HCT116 (cell line): ENCODE data around the gene NOC4L. TPM values are rescaled to one million over a fixed set of nuclear protein-coding genes. Genes with fewer than 3 reads are reported as not detected.

Source experiments
- ATAC-seq: fragments of 200-7000 bp; cut with Tn5 transposase; 2 replicates; pipeline ENCODE4 v1.9.1; 2020; ENCODE audit warnings: mild to moderate bottlenecking, moderate library complexity
- BruUV-seq: library from RNA; stranded (reverse); fragments of 400-500 nt; replicated peaks from 2 replicates; lab custom pipeline; 2021; lab: Mats Ljungman, UMichigan
- CTCF ChIA-PET: fragments of 300-600 bp; sonication (Branson Sonifier 250); formaldehyde crosslinking; loops from one replicate; lab custom pipeline; 2021; ENCODE audit warnings: antibody characterized with exemption; lab: Charles Lee
- POLR2A ChIA-PET: fragments of 300-600, 350-600 bp; sonication (Branson Sonifier 250); formaldehyde crosslinking; loops from one replicate; lab custom pipeline; 2021; ENCODE audit warnings: antibody characterized with exemption; lab: Charles Lee
- RAD21 ChIA-PET, 2 experiments: fragments of 300-600 bp; sonication (Branson Sonifier 250); formaldehyde crosslinking; loops; one replicate each; lab custom pipeline; 2023; ENCODE audit warnings: low total read pairs in 2 of 2; ENCODE audit not compliant: uncharacterized antibody in 2 of 2, unreplicated experiment in 2 of 2, low non-redundant PET in 1 of 2; lab: Charles Lee
- DNase-seq: peaks from one replicate; pipeline ENCODE4 v3.0.0-alpha.2; 2010; ENCODE audit warnings: low read depth, low spot score
- H2AFZ ChIP-seq: fragments of 200-600 bp; shearing (Covaris generic), sonication (generic); 2 replicates; pipeline ENCODE4 v1.6.1; 2017; ENCODE audit warnings: low read depth, mixed run types, mixed read lengths, antibody characterized with exemption, low read length; ENCODE audit not compliant: poor library complexity, severe bottlenecking
- H3K27ac ChIP-seq: 2 replicates; pipeline ENCODE4 v1.5.1; 2012; ENCODE audit warnings: low read depth, low read length
- H3K27me3 ChIP-seq: fragments of 200-600 bp; sonication (generic); 2 replicates; pipeline ENCODE4 v1.6.1; 2016; ENCODE audit warnings: mixed run types, low read length, mixed read lengths; ENCODE audit not compliant: insufficient read depth
- H3K36me3 ChIP-seq, 2 experiments: fragments of 200-500 bp in 1 of 2; fragments of 200-600 bp in 1 of 2; sonication (Bioruptor generic) in 1 of 2; sonication (generic) in 1 of 2; 2 replicates each; pipeline versions ENCODE4 v1.5.1 to v1.6.1; 2014 to 2016; ENCODE audit warnings: low read length in 2 of 2, inconsistent platforms in 1 of 2, mixed read lengths in 1 of 2, mixed run types in 1 of 2; ENCODE audit not compliant: insufficient read depth in 2 of 2, control insufficient read depth in 1 of 2
- H3K4me1 ChIP-seq, 2 experiments: fragments of 200-600 bp in 1 of 2; sonication (generic) in 1 of 2; 2 replicates each; pipeline versions ENCODE4 v1.5.1 to v1.6.1; 2012 to 2017; ENCODE audit warnings: low read length in 2 of 2, inconsistent platforms in 1 of 2, mild to moderate bottlenecking in 1 of 2, mixed read lengths in 1 of 2, mixed run types in 1 of 2, moderate library complexity in 1 of 2; ENCODE audit not compliant: insufficient read depth in 2 of 2, control insufficient read depth in 1 of 2
- H3K4me2 ChIP-seq: fragments of 200-600 bp; sonication (generic); 2 replicates; pipeline ENCODE4 v1.6.1; 2017; ENCODE audit warnings: mixed run types, low read length, mixed read lengths
- H3K4me3 ChIP-seq, 2 experiments: fragments of 200-600 bp in 1 of 2; sonication (generic) in 1 of 2; replicated peaks in 1 of 2; 2 replicates each; pipeline ENCODE4 v1.5.1; 2011 to 2016; ENCODE audit warnings: low read length in 2 of 2, control low read depth in 1 of 2, low read depth in 1 of 2, mild to moderate bottlenecking in 1 of 2, mixed read lengths in 1 of 2, mixed run types in 1 of 2
- H3K79me2 ChIP-seq: fragments of 200-600 bp; sonication (generic); 2 replicates; pipeline ENCODE4 v1.6.1; 2017; ENCODE audit warnings: mild to moderate bottlenecking, mixed run types, low read length, moderate library complexity, mixed read lengths; ENCODE audit not compliant: insufficient read depth
- H3K9ac ChIP-seq: fragments of 200-600 bp; sonication (generic); 2 replicates; pipeline ENCODE4 v1.6.1; 2016; ENCODE audit warnings: low read length, mixed read lengths
- H3K9me2 ChIP-seq: fragments of 200-600 bp; sonication (generic), shearing (Covaris generic); 2 replicates; pipeline ENCODE4 v1.6.1; 2017; ENCODE audit warnings: mixed run types, mild to moderate bottlenecking, moderate library complexity; ENCODE audit not compliant: insufficient read depth
- H3K9me3 ChIP-seq, 2 experiments: fragments of 200-500 bp in 1 of 2; fragments of 200-600 bp in 1 of 2; sonication (Bioruptor generic) in 1 of 2; sonication (generic) in 1 of 2; 2 replicates each; pipeline ENCODE4 v1.6.1; 2014 to 2017; ENCODE audit warnings: low read length in 2 of 2, mixed read lengths in 2 of 2, inconsistent platforms in 1 of 2, low read depth in 1 of 2, mild to moderate bottlenecking in 1 of 2, mixed run types in 1 of 2, moderate library complexity in 1 of 2; ENCODE audit not compliant: control insufficient read depth in 1 of 2, insufficient read depth in 1 of 2
- H4K20me1 ChIP-seq: fragments of 200-600 bp; sonication (generic), shearing (Covaris generic); 2 replicates; pipeline ENCODE4 v1.6.1; 2017; ENCODE audit warnings: mixed run types, mild to moderate bottlenecking, moderate library complexity; ENCODE audit not compliant: insufficient read depth
- CBX3 ChIP-seq: IDR thresholded peaks from 2 replicates; pipeline ENCODE4 v1.6.1; 2012; ENCODE audit warnings: low read depth
- EGR1 ChIP-seq: IDR thresholded peaks from 2 replicates; pipeline ENCODE4 v1.6.1; 2012; ENCODE audit warnings: low read depth
- EZH2 ChIP-seq: fragments of 200-600 bp; sonication (generic); IDR thresholded peaks from 2 replicates; pipeline ENCODE4 v1.6.1; 2017; ENCODE audit warnings: antibody characterized with exemption, mixed run types
- EZH2phosphoT487 ChIP-seq: fragments of 200-600 bp; IDR thresholded peaks from 2 replicates; pipeline ENCODE4 v1.6.1; 2018; ENCODE audit warnings: antibody characterized with exemption, borderline replicate concordance
- FOSL1 ChIP-seq: IDR thresholded peaks from 2 replicates; pipeline ENCODE4 v1.6.1; 2012; ENCODE audit warnings: low read depth
- JUND ChIP-seq: IDR thresholded peaks from 2 replicates; pipeline ENCODE4 v1.6.1; 2012
- POLR2A ChIP-seq: IDR thresholded peaks from 2 replicates; pipeline ENCODE4 v1.7.0; 2011; ENCODE audit warnings: borderline replicate concordance; ENCODE audit not compliant: insufficient read depth, insufficient read length; ENCODE audit errors: extremely low read depth
- RAD21 ChIP-seq: IDR thresholded peaks from 2 replicates; pipeline ENCODE4 v1.6.1; 2012; ENCODE audit warnings: low read depth, mild to moderate bottlenecking
- SP1 ChIP-seq: IDR thresholded peaks from 2 replicates; pipeline ENCODE4 v1.6.1; 2012; ENCODE audit warnings: low read depth
- SRF ChIP-seq: IDR thresholded peaks from 2 replicates; pipeline ENCODE4 v1.6.1; 2012; ENCODE audit warnings: low read depth
- TCF7L2 ChIP-seq: IDR thresholded peaks from 2 replicates; pipeline ENCODE4 v1.7.0; 2011; ENCODE audit warnings: borderline replicate concordance, inconsistent platforms; ENCODE audit not compliant: insufficient read depth, insufficient read length; ENCODE audit errors: extremely low read depth
- YY1 ChIP-seq: IDR thresholded peaks from 2 replicates; pipeline ENCODE4 v1.6.1; 2011; ENCODE audit warnings: low read length, low read depth, moderate library complexity, mild to moderate bottlenecking; ENCODE audit not compliant: insufficient replicate concordance; ENCODE audit errors: extremely low read depth
- ZFX ChIP-seq: fragments of 450-650 bp; IDR thresholded peaks from 2 replicates; pipeline ENCODE4 v1.6.1; 2017
- ZNF274 ChIP-seq: fragments of 200-500 bp; sonication (Bioruptor generic); IDR thresholded peaks from 2 replicates; pipeline ENCODE4 v1.6.1; 2014; ENCODE audit warnings: mild to moderate bottlenecking, low read depth, low read length, inconsistent platforms
- intact Hi-C: fragments of 100-400 bp; cut with micrococcal nuclease; formaldehyde crosslinking; loops from 2 replicates; pipeline ENCODE4 v1.10.0; 2022
- total RNA-seq: library from RNA; stranded (reverse); gene quantifications from one replicate; pipeline ENCODE4 v1.2.1, GENCODE V29; 2021; ENCODE audit not compliant: unreplicated experiment
- TF ChIP-seq, protein P1 (sequence below): IDR thresholded peaks from 2 replicates; pipeline ENCODE4 v1.6.1; 2012; ENCODE audit warnings: low read depth
- TF ChIP-seq, protein P2 (sequence below), 3 experiments: fragments of 200-600 bp in 1 of 3; sonication (generic) in 1 of 3; IDR thresholded peaks in 2 of 3; conservative IDR thresholded peaks in 1 of 3; 2 replicates each; pipeline ENCODE4 v1.5.1; 2012 to 2017; ENCODE audit warnings: low read depth in 2 of 3, low read length in 2 of 3, antibody characterized with exemption in 1 of 3, borderline replicate concordance in 1 of 3, control low read depth in 1 of 3, mild to moderate bottlenecking in 1 of 3, mixed read lengths in 1 of 3, mixed run types in 1 of 3, moderate library complexity in 1 of 3; ENCODE audit not compliant: insufficient read depth in 1 of 3
- TF ChIP-seq, protein P3 (sequence below): IDR thresholded peaks from 2 replicates; pipeline ENCODE4 v1.6.1; 2012
- TF ChIP-seq, protein P4 (sequence below): IDR thresholded peaks from 2 replicates; pipeline ENCODE4 v1.6.1; 2012

NOC4L gene
- total RNA-seq, 1 experiment from 2014 or later: 47.6 TPM

DNA sequence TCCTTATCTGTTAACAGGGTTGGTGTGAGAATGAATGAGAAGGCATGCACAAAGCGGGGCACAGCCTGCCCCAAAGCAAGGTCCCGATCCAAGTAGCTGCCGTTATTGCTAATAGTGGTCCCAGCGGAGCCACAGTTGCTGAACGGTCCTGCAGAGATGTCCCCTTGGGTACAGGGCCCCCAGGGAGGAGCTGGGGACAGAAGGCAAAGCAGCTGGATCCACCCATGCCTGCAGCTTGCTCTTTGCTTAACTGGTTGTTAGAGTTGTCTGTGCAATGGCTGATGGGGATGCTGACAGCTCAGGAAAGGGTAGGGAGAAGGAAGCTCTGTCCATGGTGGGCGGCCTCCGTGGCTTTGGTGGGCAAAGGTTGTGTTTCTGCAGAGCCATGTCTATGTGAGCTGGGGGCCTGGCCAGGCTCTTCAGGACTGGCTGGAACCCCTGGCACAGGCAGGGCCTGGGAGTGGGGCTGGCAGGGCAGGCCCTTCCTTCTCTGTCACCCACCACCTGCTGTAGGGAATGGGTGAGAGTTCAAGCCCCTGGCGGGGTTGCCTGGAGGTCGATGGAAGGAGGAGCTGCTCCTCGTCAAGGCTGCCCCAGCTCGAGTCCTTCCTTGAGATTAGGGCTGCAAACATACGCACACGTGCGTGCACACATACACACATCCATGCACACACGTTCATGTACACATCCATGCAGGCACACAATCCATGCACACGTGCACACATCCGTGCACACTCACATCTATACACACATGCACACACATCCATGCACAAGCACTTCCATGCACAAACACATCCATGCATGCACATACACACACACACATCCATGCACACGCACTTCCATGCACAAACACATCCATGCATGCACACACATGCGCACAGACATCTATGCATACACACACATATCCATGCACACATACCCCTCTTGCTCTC is 35.4 kb downstream of the NOC4L start (continued):
- TF ChIP-seq TCF7L2: no peak
- TF ChIP-seq, all 23 proteins: peak for 0

DNA sequence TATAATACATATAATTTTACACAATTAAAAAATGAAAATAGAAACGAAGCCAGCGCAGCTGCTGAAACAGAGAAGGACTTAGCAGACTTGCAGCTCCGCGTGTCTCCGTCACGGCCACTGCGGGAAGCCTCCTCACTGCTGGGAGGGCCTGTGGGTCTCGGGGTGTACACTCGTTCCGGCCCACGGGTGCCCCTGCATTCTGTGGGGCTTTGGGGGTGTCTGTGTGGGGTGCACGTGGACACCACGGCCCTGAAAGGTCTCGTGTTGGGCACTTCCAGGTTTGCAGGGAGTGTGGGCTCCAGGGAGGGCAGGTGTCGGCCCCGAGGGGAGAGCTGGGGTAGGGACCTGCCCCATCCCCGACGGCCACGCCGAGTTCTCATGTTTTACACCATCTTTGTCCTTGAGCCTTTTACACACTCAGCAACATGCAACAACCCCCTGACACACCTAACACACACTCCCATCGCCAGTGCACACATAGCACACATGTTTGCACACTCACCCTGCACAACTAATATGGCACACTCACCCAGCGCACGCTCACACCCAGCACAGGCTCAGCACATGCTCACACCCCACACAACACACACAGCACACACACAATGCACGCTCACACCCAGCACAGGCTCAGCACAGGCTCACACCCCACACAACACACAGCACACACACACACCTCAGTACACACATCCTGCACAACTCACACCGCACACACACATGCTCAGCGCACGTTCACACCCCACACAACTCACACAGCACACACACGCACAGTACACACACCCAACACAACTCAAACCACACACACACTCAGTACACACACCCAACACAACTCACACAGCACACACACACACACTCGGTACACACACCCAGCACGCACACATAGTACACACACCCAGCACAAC is 36.6 kb downstream of the NOC4L start:
- no TSS peak for BruUV-seq
- no peak overlapping the region for H3K27ac ChIP-seq
- no peak overlapping the region for H3K4me3 ChIP-seq
- TF ChIP-seq FOSL1 (no peak), RAD21 (no peak), POLR2A (no peak), SRF (no peak), EZH2phosphoT487 (no peak), EGR1 (no peak), ZNF274 (no peak), CBX3 (no peak), EZH2 (no peak), TCF7L2 (no peak), SP1 (no peak), JUND (no peak), YY1 (no peak), ZFX (no peak)
- TF ChIP-seq, protein P1, sequence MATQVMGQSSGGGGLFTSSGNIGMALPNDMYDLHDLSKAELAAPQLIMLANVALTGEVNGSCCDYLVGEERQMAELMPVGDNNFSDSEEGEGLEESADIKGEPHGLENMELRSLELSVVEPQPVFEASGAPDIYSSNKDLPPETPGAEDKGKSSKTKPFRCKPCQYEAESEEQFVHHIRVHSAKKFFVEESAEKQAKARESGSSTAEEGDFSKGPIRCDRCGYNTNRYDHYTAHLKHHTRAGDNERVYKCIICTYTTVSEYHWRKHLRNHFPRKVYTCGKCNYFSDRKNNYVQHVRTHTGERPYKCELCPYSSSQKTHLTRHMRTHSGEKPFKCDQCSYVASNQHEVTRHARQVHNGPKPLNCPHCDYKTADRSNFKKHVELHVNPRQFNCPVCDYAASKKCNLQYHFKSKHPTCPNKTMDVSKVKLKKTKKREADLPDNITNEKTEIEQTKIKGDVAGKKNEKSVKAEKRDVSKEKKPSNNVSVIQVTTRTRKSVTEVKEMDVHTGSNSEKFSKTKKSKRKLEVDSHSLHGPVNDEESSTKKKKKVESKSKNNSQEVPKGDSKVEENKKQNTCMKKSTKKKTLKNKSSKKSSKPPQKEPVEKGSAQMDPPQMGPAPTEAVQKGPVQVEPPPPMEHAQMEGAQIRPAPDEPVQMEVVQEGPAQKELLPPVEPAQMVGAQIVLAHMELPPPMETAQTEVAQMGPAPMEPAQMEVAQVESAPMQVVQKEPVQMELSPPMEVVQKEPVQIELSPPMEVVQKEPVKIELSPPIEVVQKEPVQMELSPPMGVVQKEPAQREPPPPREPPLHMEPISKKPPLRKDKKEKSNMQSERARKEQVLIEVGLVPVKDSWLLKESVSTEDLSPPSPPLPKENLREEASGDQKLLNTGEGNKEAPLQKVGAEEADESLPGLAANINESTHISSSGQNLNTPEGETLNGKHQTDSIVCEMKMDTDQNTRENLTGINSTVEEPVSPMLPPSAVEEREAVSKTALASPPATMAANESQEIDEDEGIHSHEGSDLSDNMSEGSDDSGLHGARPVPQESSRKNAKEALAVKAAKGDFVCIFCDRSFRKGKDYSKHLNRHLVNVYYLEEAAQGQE: no peak
- TF ChIP-seq, protein P2, sequence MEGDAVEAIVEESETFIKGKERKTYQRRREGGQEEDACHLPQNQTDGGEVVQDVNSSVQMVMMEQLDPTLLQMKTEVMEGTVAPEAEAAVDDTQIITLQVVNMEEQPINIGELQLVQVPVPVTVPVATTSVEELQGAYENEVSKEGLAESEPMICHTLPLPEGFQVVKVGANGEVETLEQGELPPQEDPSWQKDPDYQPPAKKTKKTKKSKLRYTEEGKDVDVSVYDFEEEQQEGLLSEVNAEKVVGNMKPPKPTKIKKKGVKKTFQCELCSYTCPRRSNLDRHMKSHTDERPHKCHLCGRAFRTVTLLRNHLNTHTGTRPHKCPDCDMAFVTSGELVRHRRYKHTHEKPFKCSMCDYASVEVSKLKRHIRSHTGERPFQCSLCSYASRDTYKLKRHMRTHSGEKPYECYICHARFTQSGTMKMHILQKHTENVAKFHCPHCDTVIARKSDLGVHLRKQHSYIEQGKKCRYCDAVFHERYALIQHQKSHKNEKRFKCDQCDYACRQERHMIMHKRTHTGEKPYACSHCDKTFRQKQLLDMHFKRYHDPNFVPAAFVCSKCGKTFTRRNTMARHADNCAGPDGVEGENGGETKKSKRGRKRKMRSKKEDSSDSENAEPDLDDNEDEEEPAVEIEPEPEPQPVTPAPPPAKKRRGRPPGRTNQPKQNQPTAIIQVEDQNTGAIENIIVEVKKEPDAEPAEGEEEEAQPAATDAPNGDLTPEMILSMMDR (IDR thresholded peaks at IDR 0.05 in 2 of 3, conservative IDR thresholded peaks at IDR 0.05 in 1 of 3; ENCODE audit: borderline replicate concordance in 1 of 3, insufficient read depth in 1 of 3, low read depth in 2 of 3, low read length in 2 of 3): no peak
- TF ChIP-seq, protein P3, sequence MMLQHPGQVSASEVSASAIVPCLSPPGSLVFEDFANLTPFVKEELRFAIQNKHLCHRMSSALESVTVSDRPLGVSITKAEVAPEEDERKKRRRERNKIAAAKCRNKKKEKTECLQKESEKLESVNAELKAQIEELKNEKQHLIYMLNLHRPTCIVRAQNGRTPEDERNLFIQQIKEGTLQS: no peak
- TF ChIP-seq, protein P4, sequence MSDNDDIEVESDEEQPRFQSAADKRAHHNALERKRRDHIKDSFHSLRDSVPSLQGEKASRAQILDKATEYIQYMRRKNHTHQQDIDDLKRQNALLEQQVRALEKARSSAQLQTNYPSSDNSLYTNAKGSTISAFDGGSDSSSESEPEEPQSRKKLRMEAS: no peak

More for the DNA sequence above, 36.6 kb downstream of the NOC4L start:
- H3K9me3 ChIP-seq: no peaks in the 10 kb centered on the region
- no peaks in the 10 kb centered on the region for H3K4me1 ChIP-seq
- H3K4me2 ChIP-seq: no peak overlapping the region
- H3K9ac ChIP-seq: no peak overlapping the region
- H3K27me3 ChIP-seq: 0 out of 2 replicates have a peak, but pooled peaks cover 6% of the 10 kb centered on the region
- no peaks in the 10 kb centered on the region for H3K36me3 ChIP-seq
- no peak overlapping the region for H2AFZ ChIP-seq
- no peaks in the 10 kb centered on the region for H3K79me2 ChIP-seq
- H3K9me2 ChIP-seq: no peaks in the 10 kb centered on the region
- ATAC-seq (no peak), DNase-seq (no peak)
- RAD21 ChIA-PET: no interaction called here
- intact Hi-C loops: no loop called here
- CTCF ChIA-PET: no interaction called here
- no peaks in the 10 kb centered on the region for H4K20me1 ChIP-seq
- POLR2A ChIA-PET: no interaction called here
